Measurements from ENCODE around the gene ZHX3.

- TF ChIP-seq CTCF (IDR thresholded peaks at IDR 0.05; ENCODE audit: low read depth, low read length) = no peak
- TF ChIP-seq POLR2A (IDR thresholded peaks at IDR 0.05; ENCODE audit: extremely low read depth, insufficient read length) = no peak
Measured at GRCh38 chr20:41249411-41250281, 67.9 kb downstream of the ZHX3 start.
